Measurements from ENCODE around the gene IMP4.

DNA sequence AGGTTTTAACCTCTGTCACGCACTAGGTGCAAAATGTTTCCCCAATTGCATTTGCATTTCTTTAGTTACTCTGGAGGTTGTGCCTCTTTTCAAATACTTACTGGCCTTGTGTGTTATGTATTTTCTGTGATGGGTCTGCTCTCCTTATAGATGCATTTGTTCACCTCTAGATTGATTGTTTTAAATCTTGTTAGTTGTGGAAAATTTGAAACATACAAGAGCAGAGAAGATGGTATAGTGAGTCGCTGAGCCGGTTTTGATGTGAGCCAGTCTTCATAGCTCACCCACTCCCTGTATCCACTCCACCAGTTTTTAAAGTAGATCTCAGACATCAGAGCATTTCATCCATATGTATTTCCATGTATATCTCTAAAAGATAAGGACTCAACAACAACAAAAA lies 6.5 kb downstream of the IMP4 start:
- TF ChIP-seq USF2 (CRISPR knock-in tag; IDR thresholded peaks at IDR 0.05) = no peak
- TF ChIP-seq, protein P1, sequence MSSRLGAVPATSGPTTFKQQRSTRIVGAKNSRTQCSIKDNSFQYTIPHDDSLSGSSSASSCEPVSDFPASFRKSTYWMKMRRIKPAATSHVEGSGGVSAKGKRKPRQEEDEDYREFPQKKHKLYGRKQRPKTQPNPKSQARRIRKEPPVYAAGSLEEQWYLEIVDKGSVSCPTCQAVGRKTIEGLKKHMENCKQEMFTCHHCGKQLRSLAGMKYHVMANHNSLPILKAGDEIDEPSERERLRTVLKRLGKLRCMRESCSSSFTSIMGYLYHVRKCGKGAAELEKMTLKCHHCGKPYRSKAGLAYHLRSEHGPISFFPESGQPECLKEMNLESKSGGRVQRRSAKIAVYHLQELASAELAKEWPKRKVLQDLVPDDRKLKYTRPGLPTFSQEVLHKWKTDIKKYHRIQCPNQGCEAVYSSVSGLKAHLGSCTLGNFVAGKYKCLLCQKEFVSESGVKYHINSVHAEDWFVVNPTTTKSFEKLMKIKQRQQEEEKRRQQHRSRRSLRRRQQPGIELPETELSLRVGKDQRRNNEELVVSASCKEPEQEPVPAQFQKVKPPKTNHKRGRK (CRISPR knock-in tag; IDR thresholded peaks at IDR 0.05; ENCODE audit: borderline replicate concordance) = no peak
- no peak for TF ChIP-seq CTCF (IDR thresholded peaks at IDR 0.05)
- no peak for TF ChIP-seq GABPB1 (CRISPR knock-in tag; IDR thresholded peaks at IDR 0.05)
- TF ChIP-seq NR1H2 (CRISPR knock-in tag; IDR thresholded peaks at IDR 0.05) = no peak
- no peak for TF ChIP-seq NFYB (CRISPR knock-in tag; conservative IDR thresholded peaks at IDR 0.05; ENCODE audit: low read depth)
- no peak for TF ChIP-seq ZNF138 (CRISPR knock-in tag; conservative IDR thresholded peaks at IDR 0.05)
- no peak for TF ChIP-seq ZNF121 (CRISPR knock-in tag; IDR thresholded peaks at IDR 0.05)
- no peak for TF ChIP-seq PREB (CRISPR knock-in tag; IDR thresholded peaks at IDR 0.05; ENCODE audit: borderline replicate concordance)

Data from WTC11 (cell line).